IMR-90 (cell line): Measurements from ENCODE around the gene AANAT. TPM values are rescaled to one million over a fixed set of nuclear protein-coding genes. Genes with fewer than 3 reads are reported as not detected.
A peak's percentile ranks its signal among the peaks of the same experiment; 100 is the strongest.

Experiments used
- ATAC-seq: fragments of 200-7000 bp; cut with Tn5 transposase; 2 replicates; pipeline ENCODE4 v1.9.1; 2020; ENCODE audit warnings: low read depth, mild to moderate bottlenecking, moderate library complexity
- BruUV-seq: library from RNA; stranded (reverse); fragments of 400-500 nt; replicated peaks from 2 replicates; lab custom pipeline; 2021; lab: Mats Ljungman, UMichigan
- CTCF ChIA-PET: fragments of 300-600 bp; formaldehyde crosslinking; extraction: SDS; loops from one replicate; lab custom pipeline; 2021; ENCODE audit warnings: antibody characterized with exemption; lab: Yijun Ruan, JAX
- POLR2A ChIA-PET: fragments of 300-600 bp; sonication (Branson Sonifier 250); formaldehyde crosslinking; loops from one replicate; lab custom pipeline; 2022; ENCODE audit warnings: antibody characterized with exemption; ENCODE audit not compliant: unreplicated experiment; lab: Charles Lee
- DNase-seq: peaks from one replicate; pipeline ENCODE4 v3.0.0; 2013
- H2AFZ ChIP-seq: replicated peaks from 2 replicates; pipeline ENCODE3; 2013; ENCODE audit warnings: low read length, mild to moderate bottlenecking; ENCODE audit not compliant: poor library complexity
- H2AK5ac ChIP-seq: 2 replicates; pipeline ENCODE4 v1.6.1; 2013; ENCODE audit warnings: low read depth, low read length, inconsistent platforms
- H2AK9ac ChIP-seq: replicated peaks from 2 replicates; pipeline ENCODE3; 2013; ENCODE audit warnings: mild to moderate bottlenecking, low read depth, low read length, moderate library complexity; ENCODE audit not compliant: poor library complexity
- H2BK120ac ChIP-seq: 2 replicates; pipeline ENCODE4 v1.6.1; 2013; ENCODE audit warnings: low read depth, low read length, inconsistent platforms
- H2BK15ac ChIP-seq: 3 replicates; pipeline ENCODE4 v1.6.1; 2013; ENCODE audit warnings: low read depth, low read length, inconsistent platforms
- H2BK20ac ChIP-seq: 2 replicates; pipeline ENCODE4 v1.6.1; 2013; ENCODE audit warnings: low read depth, mild to moderate bottlenecking, inconsistent platforms, low read length, moderate library complexity
- H2BK5ac ChIP-seq: 2 replicates; pipeline ENCODE4 v1.6.1; 2013; ENCODE audit warnings: mild to moderate bottlenecking, low read depth, low read length, inconsistent platforms; ENCODE audit not compliant: poor library complexity, severe bottlenecking
- H3K14ac ChIP-seq: replicated peaks from 2 replicates; pipeline ENCODE4 v1.6.1; 2013; ENCODE audit warnings: low read depth, low read length, inconsistent platforms
- H3K18ac ChIP-seq: 2 replicates; pipeline ENCODE4 v1.6.1; 2013; ENCODE audit warnings: low read depth, low read length, control low read depth
- H3K23ac ChIP-seq: 2 replicates; pipeline ENCODE4 v1.6.1; 2013; ENCODE audit warnings: low read depth, low read length, inconsistent platforms
- H3K27ac ChIP-seq: 2 replicates; pipeline ENCODE4 v1.5.1; 2013; ENCODE audit warnings: mild to moderate bottlenecking, control low read depth, low read length; ENCODE audit not compliant: insufficient read depth
- H3K27me3 ChIP-seq: 2 replicates; pipeline ENCODE4 v1.6.1; 2013; ENCODE audit warnings: low read length; ENCODE audit not compliant: control insufficient read depth, insufficient read depth
- H3K36me3 ChIP-seq: 2 replicates; pipeline ENCODE4 v1.6.1; 2013; ENCODE audit warnings: low read length, mixed read lengths; ENCODE audit not compliant: control insufficient read depth, insufficient read depth
- H3K4ac ChIP-seq: 2 replicates; pipeline ENCODE4 v1.6.1; 2013; ENCODE audit warnings: low read depth, low read length, inconsistent platforms
- H3K4me1 ChIP-seq: 2 replicates; pipeline ENCODE4 v1.6.1; 2013; ENCODE audit warnings: low read length, mixed read lengths; ENCODE audit not compliant: control insufficient read depth, insufficient read depth
- H3K4me2 ChIP-seq: 2 replicates; pipeline ENCODE4 v1.6.1; 2013; ENCODE audit warnings: low read depth, mild to moderate bottlenecking, control low read depth, low read length, moderate library complexity
- H3K4me3 ChIP-seq: 2 replicates; pipeline ENCODE4 v1.5.1; 2013; ENCODE audit warnings: low read depth, mild to moderate bottlenecking, control low read depth, low read length, moderate library complexity; ENCODE audit not compliant: insufficient read depth
- H3K56ac ChIP-seq: 2 replicates; pipeline ENCODE4 v1.6.1; 2013; ENCODE audit warnings: low read length, inconsistent platforms; ENCODE audit not compliant: insufficient read depth; ENCODE audit errors: extremely low read depth
- H3K79me1 ChIP-seq, 2 experiments: 2 replicates each; pipeline ENCODE4 v1.6.1; 2013; ENCODE audit warnings: low read length in 2 of 2, inconsistent platforms in 1 of 2, low read depth in 1 of 2
- H3K9ac ChIP-seq: 2 replicates; pipeline ENCODE4 v1.6.1; 2013; ENCODE audit warnings: low read depth, low read length, control low read depth
- H3K9me1 ChIP-seq: 2 replicates; pipeline ENCODE4 v1.6.1; 2013; ENCODE audit warnings: low read length, inconsistent platforms; ENCODE audit not compliant: insufficient read depth
- H3K9me3 ChIP-seq: 2 replicates; pipeline ENCODE4 v1.6.1; 2013; ENCODE audit warnings: low read length; ENCODE audit not compliant: control insufficient read depth, insufficient read depth
- H4K20me1 ChIP-seq: 2 replicates; pipeline ENCODE4 v1.6.1; 2013; ENCODE audit warnings: low read length, inconsistent platforms; ENCODE audit not compliant: insufficient read depth
- H4K5ac ChIP-seq: 2 replicates; pipeline ENCODE4 v1.6.1; 2013; ENCODE audit warnings: mild to moderate bottlenecking, low read depth, low read length, control low read depth
- H4K8ac ChIP-seq, 2 experiments: 2 replicates each; pipeline ENCODE4 v1.6.1; 2013; ENCODE audit warnings: low read depth in 2 of 2, low read length in 2 of 2, control low read depth in 1 of 2, inconsistent platforms in 1 of 2
- H4K91ac ChIP-seq: 2 replicates; pipeline ENCODE4 v1.6.1; 2013; ENCODE audit warnings: low read depth, low read length, inconsistent platforms; ENCODE audit not compliant: insufficient read depth
- CEBPB ChIP-seq: IDR thresholded peaks from 2 replicates; pipeline ENCODE4 v1.6.1; 2012; ENCODE audit warnings: low read depth, low read length, improper control_type of control experiment
- MAFK ChIP-seq: IDR thresholded peaks from 2 replicates; pipeline ENCODE4 v1.6.1; 2012; ENCODE audit warnings: low read depth, low read length, improper control_type of control experiment
- MAZ ChIP-seq: IDR thresholded peaks from 2 replicates; pipeline ENCODE4 v1.6.1; 2012; ENCODE audit warnings: low read depth, mild to moderate bottlenecking, low read length, improper control_type of control experiment, moderate library complexity, borderline replicate concordance
- RAD21 ChIP-seq: IDR thresholded peaks from 2 replicates; pipeline ENCODE4 v1.6.1; 2012; ENCODE audit warnings: low read length, improper control_type of control experiment
- RCOR1 ChIP-seq: IDR thresholded peaks from 2 replicates; pipeline ENCODE4 v1.6.1; 2012; ENCODE audit warnings: mild to moderate bottlenecking, low read length, improper control_type of control experiment; ENCODE audit not compliant: insufficient replicate concordance
- SMC3 ChIP-seq: fragments of 150-350 bp; IDR thresholded peaks from 2 replicates; pipeline ENCODE4 v1.6.1; 2016; ENCODE audit warnings: low read depth, mild to moderate bottlenecking, antibody characterized with exemption, low read length, moderate library complexity
- WGBS, 2 experiments: methylation state at CpG; one replicate each; pipeline versions ENCODE4 v1.1.5 to v1.1.7; 2013; ENCODE audit warnings: missing lambda C conversion rate in 2 of 2; ENCODE audit not compliant: insufficient read length in 1 of 2; ENCODE audit errors: extremely low coverage in 2 of 2; 5-methylcytosine and 5-hydroxymethylcytosine counted together
- dilution Hi-C: fragments of 300-500 bp; cut with HindIII; formaldehyde crosslinking; loops from one replicate; pipeline ENCODE4 v1.14.3; 2018; ENCODE audit warnings: low sequenced_read_pairs; ENCODE audit not compliant: unreplicated experiment
- in situ Hi-C: fragments of 300-500 bp; cut with MboI; formaldehyde crosslinking; loops from 3 replicates; pipeline ENCODE4 v1.14.3; 2019; ENCODE audit warnings: low sequenced_read_pairs, inconsistent platforms, mixed read lengths
- intact Hi-C: fragments of 100-400 bp; cut with micrococcal nuclease; formaldehyde crosslinking; loops from 2 replicates; pipeline ENCODE4 v1.10.0; 2022
- polyA plus RNA-seq, 3 experiments: library from polyadenylated mRNA; depleted of rRNA; stranded (reverse); fragments of >200 nt; gene quantifications; 2 replicates each; pipeline ENCODE4 v1.2.3, GENCODE V29; 2012; ENCODE audit warnings: low replicate concordance in 1 of 3
- total RNA-seq: library from RNA; depleted of rRNA; stranded (reverse); fragments of >200 nt; gene quantifications from 2 replicates; pipeline ENCODE4 v1.2.3, GENCODE V29; 2012

AANAT gene
- total and polyA plus RNA-seq, 2 of the 4 experiments (the other 2 are of a cell fraction): 0.21 TPM; not detected in 1

- H2AK5ac ChIP-seq: peak overlapping the region; percentile 81; the same call in 1 of the 2 replicates
- no peaks in the 10 kb centered on the region for H3K9me3 ChIP-seq
- peaks cover 26% of the 10 kb centered on the region for H3K4me1 ChIP-seq
- H4K5ac ChIP-seq: peak overlapping the region; percentile 100
- no peak overlapping the region for H2BK20ac ChIP-seq
- H3K56ac ChIP-seq: no peak overlapping the region
- DNase-seq (no peak), ATAC-seq (no peak)
- 73% methylated on average over 4 of the region's 8 CpGs; no CpG with 5 or more reads in 1 of the 2 experiments for WGBS, 2 experiments
- dilution Hi-C loops: no loop called here
- H3K27ac ChIP-seq: no peak overlapping the region
- BruUV-seq: no TSS peak
- intact Hi-C loops: no loop called here
- H3K9ac ChIP-seq: no peak overlapping the region
- CTCF ChIA-PET: interaction anchor here (0.6 to 1.9 kb wide), 3 partner anchors 36 to 117 kb away, joined by 4 to 7 read pairs (median 5); no protein-coding TSS in a partner anchor
- H4K20me1 ChIP-seq: no peaks in the 10 kb centered on the region
- no peaks in the 10 kb centered on the region for H3K36me3 ChIP-seq
- no peak overlapping the region for H4K91ac ChIP-seq
- H3K4ac ChIP-seq: no peak overlapping the region
- no peak overlapping the region for H2BK5ac ChIP-seq
- peak; percentile 17; the same call in 1 of the 2 replicates for TF ChIP-seq CEBPB
- no peak for TF ChIP-seq RAD21
- TF ChIP-seq RCOR1: no peak
- TF ChIP-seq MAZ: no peak
- TF ChIP-seq SMC3: no peak
- no peak for TF ChIP-seq MAFK
- H3K18ac ChIP-seq: no peak overlapping the region
- H3K14ac ChIP-seq: no peak overlapping the region
- peak overlapping the region in 1 of 2 experiments; percentile 96; a peak in 2 of 4 replicates for H4K8ac ChIP-seq
- POLR2A ChIA-PET: no interaction called here
- no peak overlapping the region for H2BK120ac ChIP-seq
- H3K23ac ChIP-seq: no peak overlapping the region
- no peak overlapping the region for H2BK15ac ChIP-seq
- H2AK9ac ChIP-seq: peak overlapping the region; percentile 94
- H3K27me3 ChIP-seq: peaks cover 7% of the 10 kb centered on the region
- H2AFZ ChIP-seq: peak overlapping the region; percentile 92
- peaks cover 13% of the 10 kb centered on the region for H3K9me1 ChIP-seq
- H3K79me1 ChIP-seq: peaks cover 4 to 26% of the 10 kb centered on the region in 2 experiments; a peak in 3 of 4 replicates
- no peak overlapping the region for H3K4me2 ChIP-seq
- H3K4me3 ChIP-seq: no peak overlapping the region
- in situ Hi-C loops: loop anchor here (10.0 kb wide), 2 partner anchors 98 to 198 kb away; partner anchors contain the start of gene QRICH2
Observed at GRCh38 chr17:76502341-76503211, 35.2 kb downstream of the AANAT start.
